ENCODE measurements around the gene KIAA0319L. TPM values are rescaled to one million over a fixed set of nuclear protein-coding genes. Genes with fewer than 3 reads are reported as not detected.

The KIAA0319L gene
- total RNA-seq, 1 experiment from 2014 or later = 72.0 TPM

- CTCF ChIA-PET = no interaction called here
- H3K4me3 ChIP-seq = no peak overlapping the region
- no peak overlapping the region for H3K27ac ChIP-seq
- H3K4me2 ChIP-seq = no peak overlapping the region
- peaks cover 11% of the 10 kb centered on the region for H3K4me1 ChIP-seq (replicated peaks; ENCODE audit: insufficient read depth)
- no peak overlapping the region for H2AFZ ChIP-seq
- peaks cover 6% of the 10 kb centered on the region; the same call in 1 of the 2 replicates for H4K20me1 ChIP-seq (ENCODE audit: insufficient read depth)
- 0 out of 2 replicates have a peak, but pooled peaks cover 7% of the 10 kb centered on the region for H3K9me3 ChIP-seq (ENCODE audit: insufficient read depth, low read depth)
- BruUV-seq (replicated peaks) = no TSS peak
- POLR2A ChIA-PET (ENCODE audit: unreplicated experiment) = no interaction called here
- intact Hi-C loops (cut with micrococcal nuclease; ENCODE audit: unreplicated experiment) = no loop called here
- H3K9me2 ChIP-seq (ENCODE audit: insufficient read depth) = no peaks in the 10 kb centered on the region
- H3K27me3 ChIP-seq (ENCODE audit: insufficient read depth, low read depth) = no peaks in the 10 kb centered on the region
- TF ChIP-seq EZH2 (IDR thresholded peaks at IDR 0.05; ENCODE audit: low read depth) (no peak), CTCF (conservative IDR thresholded peaks at IDR 0.05) (no peak)
- H3F3A ChIP-seq (ENCODE audit: insufficient read depth, low read depth) = peaks cover 10% of the 10 kb centered on the region; the same call in 1 of the 2 replicates
- no peak for DNase-seq
- no peaks in the 10 kb centered on the region for H3K36me3 ChIP-seq (ENCODE audit: low read depth)
- no peaks in the 10 kb centered on the region for H3K79me2 ChIP-seq (ENCODE audit: low read depth)
Observed at GRCh38 chr1:35463232-35463631, 94.0 kb downstream of the KIAA0319L start.

GRCh38 chr1:35461966-35462651 lies 95.1 kb downstream of the KIAA0319L start:
- BruUV-seq (replicated peaks) = no TSS peak
- TF ChIP-seq EZH2 (IDR thresholded peaks at IDR 0.05; ENCODE audit: low read depth) (no peak), CTCF (conservative IDR thresholded peaks at IDR 0.05) (no peak)
- no peaks in the 10 kb centered on the region for H3F3A ChIP-seq (ENCODE audit: insufficient read depth, low read depth)
- H2AFZ ChIP-seq = no peak overlapping the region
- CTCF ChIA-PET = no interaction called here
- no peaks in the 10 kb centered on the region for H3K79me2 ChIP-seq (ENCODE audit: low read depth)
- H3K36me3 ChIP-seq (ENCODE audit: low read depth) = no peaks in the 10 kb centered on the region
- no peak for DNase-seq
- no peak overlapping the region for H3K4me2 ChIP-seq
- no peak overlapping the region for H3K4me3 ChIP-seq
- no peak overlapping the region for H3K27ac ChIP-seq
- H4K20me1 ChIP-seq (ENCODE audit: insufficient read depth) = no peaks in the 10 kb centered on the region
- H3K4me1 ChIP-seq (replicated peaks; ENCODE audit: insufficient read depth) = no peaks in the 10 kb centered on the region
- intact Hi-C loops (cut with micrococcal nuclease; ENCODE audit: unreplicated experiment) = no loop called here
- H3K9me2 ChIP-seq (ENCODE audit: insufficient read depth) = no peaks in the 10 kb centered on the region
- POLR2A ChIA-PET (ENCODE audit: unreplicated experiment) = no interaction called here
- no peaks in the 10 kb centered on the region for H3K27me3 ChIP-seq (ENCODE audit: insufficient read depth, low read depth)
- H3K9me3 ChIP-seq (ENCODE audit: insufficient read depth, low read depth) = 0 out of 2 replicates have a peak, but pooled peaks cover 7% of the 10 kb centered on the region

- H3K4me3 ChIP-seq = no peak overlapping the region
- CTCF ChIA-PET = no interaction called here
- H2AFZ ChIP-seq = no peak overlapping the region
- no TSS peak for BruUV-seq (replicated peaks)
- H3K79me2 ChIP-seq (ENCODE audit: low read depth) = no peaks in the 10 kb centered on the region
- no peaks in the 10 kb centered on the region for H4K20me1 ChIP-seq (ENCODE audit: insufficient read depth)
- POLR2A ChIA-PET (ENCODE audit: unreplicated experiment) = no interaction called here
- intact Hi-C loops (cut with micrococcal nuclease; ENCODE audit: unreplicated experiment) = no loop called here
- H3K27me3 ChIP-seq (ENCODE audit: insufficient read depth, low read depth) = no peaks in the 10 kb centered on the region
- no peaks in the 10 kb centered on the region for H3F3A ChIP-seq (ENCODE audit: insufficient read depth, low read depth)
- H3K9me3 ChIP-seq (ENCODE audit: insufficient read depth, low read depth) = 0 out of 2 replicates have a peak, but pooled peaks cover 7% of the 10 kb centered on the region
- H3K4me1 ChIP-seq (replicated peaks; ENCODE audit: insufficient read depth) = no peaks in the 10 kb centered on the region
- no peak for DNase-seq
- no peak overlapping the region for H3K4me2 ChIP-seq
- TF ChIP-seq CTCF (conservative IDR thresholded peaks at IDR 0.05) (no peak), EZH2 (IDR thresholded peaks at IDR 0.05; ENCODE audit: low read depth) (no peak)
- no peak overlapping the region for H3K27ac ChIP-seq
- no peaks in the 10 kb centered on the region for H3K36me3 ChIP-seq (ENCODE audit: low read depth)
- H3K9me2 ChIP-seq (ENCODE audit: insufficient read depth) = no peaks in the 10 kb centered on the region
Observed at GRCh38 chr1:35460796-35461195, 96.4 kb downstream of the KIAA0319L start.
